GM21528 (cell line): Measurements from ENCODE around the gene XPOT.

Experiments
- ATAC-seq: cut with Tn5 transposase; IDR thresholded peaks from one replicate; pipeline ENCODE4 v1.9.1; 2021; ENCODE audit warnings: mild to moderate bottlenecking, moderate library complexity; ENCODE audit not compliant: unreplicated experiment, low FRiP score

The XPOT gene

GRCh38 chr12:64461634-64462414 is 57.6 kb downstream of the XPOT start:
- ATAC-seq: no peak

- ATAC-seq: no peak
Observed at GRCh38 chr12:64466178-64466577, 62.0 kb downstream of the XPOT start.

GRCh38 chr12:64468966-64469365 is 64.8 kb downstream of the XPOT start:
- no peak for ATAC-seq

GRCh38 chr12:64469455-64470142 is 65.4 kb downstream of the XPOT start:
- ATAC-seq: no peak

- no peak for ATAC-seq
Observed at GRCh38 chr12:64470495-64470894, 66.3 kb downstream of the XPOT start.

- ATAC-seq: no peak
Observed at GRCh38 chr12:64473176-64473575, 69.0 kb downstream of the XPOT start.

GRCh38 chr12:64475518-64475917 is 71.3 kb downstream of the XPOT start:
- no peak for ATAC-seq

- no peak for ATAC-seq
Observed at GRCh38 chr12:64476844-64477243, 72.7 kb downstream of the XPOT start.

- ATAC-seq: no peak
Observed at GRCh38 chr12:64478661-64479060, 74.5 kb downstream of the XPOT start.

GRCh38 chr12:64480148-64480547 is 76.0 kb downstream of the XPOT start:
- ATAC-seq: no peak

GRCh38 chr12:64486657-64487056 is 82.5 kb downstream of the XPOT start:
- ATAC-seq: no peak

GRCh38 chr12:64491718-64492117 is 87.5 kb downstream of the XPOT start:
- no peak for ATAC-seq

- no peak for ATAC-seq
Observed at GRCh38 chr12:64493513-64493912, 89.3 kb downstream of the XPOT start.

GRCh38 chr12:64494998-64495729 is 91.0 kb downstream of the XPOT start:
- ATAC-seq: no peak

GRCh38 chr12:64496839-64497400 is 92.7 kb downstream of the XPOT start:
- ATAC-seq: no peak

GRCh38 chr12:64497484-64497883 is 93.3 kb downstream of the XPOT start:
- ATAC-seq: no peak

- ATAC-seq: no peak
Observed at GRCh38 chr12:64497903-64498302, 93.7 kb downstream of the XPOT start.

GRCh38 chr12:64500394-64500793 is 96.2 kb downstream of the XPOT start:
- ATAC-seq: no peak
